Heart left ventricle (tissue), 16 donors: ENCODE measurements around the gene TMEM35A. TPM values are rescaled to one million over a fixed set of nuclear protein-coding genes. Genes with fewer than 3 reads are reported as not detected.
A peak's percentile ranks its signal among the peaks of the same experiment; 100 is the strongest.

Source experiments
- ATAC-seq, 4 donors: fragments of 200-7000 bp; cut with Tn5 transposase; one replicate each; pipeline ENCODE4 v1.9.1; 2020 to 2022; ENCODE audit warnings: moderate library complexity in 4 of 4, mild to moderate bottlenecking in 3 of 4, moderate number of reproducible peaks in 1 of 4
- DNase-seq, 5 donors: peaks; one replicate each; pipeline ENCODE4 v3.0.0-alpha.2; 2020
- H3K27ac ChIP-seq, 12 donors: fragments of 200-600 bp; sonication (generic) in 4 of 12; one replicate each; pipeline versions ENCODE4 v1.5.0 to v1.8.0; 2016 to 2022; ENCODE audit warnings: mild to moderate bottlenecking in 2 of 12
- H3K27me3 ChIP-seq, 9 donors: fragments of 200-600 bp; sonication (generic) in 2 of 9; one replicate each; pipeline versions ENCODE4 v1.5.1 to v1.8.0; 2016 to 2022; ENCODE audit warnings: mild to moderate bottlenecking in 3 of 9
- H3K36me3 ChIP-seq, 9 donors: fragments of 200-600 bp; sonication (generic) in 2 of 9; one replicate each; pipeline versions ENCODE4 v1.5.0 to v1.8.0; 2018 to 2022; ENCODE audit warnings: mild to moderate bottlenecking in 2 of 9
- H3K4me1 ChIP-seq, 12 donors: fragments of 200-600 bp; sonication (generic) in 4 of 12; one replicate each; pipeline versions ENCODE4 v1.5.0 to v1.8.0; 2016 to 2022; ENCODE audit warnings: mild to moderate bottlenecking in 3 of 12
- H3K4me3 ChIP-seq, 12 donors: fragments of 200-600 bp; sonication (generic) in 4 of 12; one replicate each; pipeline versions ENCODE4 v1.5.0 to v1.8.0; 2017 to 2022; ENCODE audit warnings: mild to moderate bottlenecking in 9 of 12, moderate library complexity in 4 of 12
- H3K9me3 ChIP-seq, 12 donors: fragments of 200-600 bp; sonication (generic) in 4 of 12; one replicate each; pipeline versions ENCODE4 v1.5.0 to v1.8.0; 2016 to 2022; ENCODE audit warnings: mild to moderate bottlenecking in 1 of 12
- CTCF ChIP-seq, 12 donors: fragments of 200-600 bp; sonication (generic) in 4 of 12; IDR thresholded peaks; one replicate each; pipeline versions ENCODE4 v1.5.0 to v1.8.0; 2018 to 2022; ENCODE audit warnings: antibody characterized with exemption in 12 of 12, mild to moderate bottlenecking in 5 of 12
- POLR2A ChIP-seq, 2 donors: fragments of 450-650 bp; IDR thresholded peaks; one replicate each; pipeline ENCODE4 v1.6.1; 2017; ENCODE audit warnings: antibody characterized with exemption in 2 of 2, mild to moderate bottlenecking in 2 of 2, moderate library complexity in 2 of 2
- WGBS, 4 donors: extraction: QIAGEN DNeasy Blood & Tissue Kit in 2 of 4; methylation state at CpG; one replicate each; pipeline versions ENCODE4 v1.1.5 to v1.1.7; 2013 to 2018; 5-methylcytosine and 5-hydroxymethylcytosine counted together
- intact Hi-C, 10 donors: fragments of 100-400 bp; cut with DNase I; formaldehyde crosslinking; loops; one replicate each; pipeline versions ENCODE4 v1.11.1 to v1.14.2; 2022
- polyA plus RNA-seq, 2 donors: library from polyadenylated mRNA; stranded (reverse); fragments of 200-250 nt; gene quantifications; one replicate each; pipeline ENCODE4 v1.2.3, GENCODE V29; 2013
- total RNA-seq, 9 donors: library from RNA; depleted of rRNA in 2 of 9; stranded (reverse); fragments of >200 nt in 2 of 9; fragmentation: NEBNext Ultra II Directional in 3 of 9; extraction: Animal tissue kit (Norgen Biotek cat#: 25700) in 3 of 9; gene quantifications; one replicate each; pipeline versions ENCODE4 v1.1.0 to v1.2.4, GENCODE V29; 2016 to 2023
- donor health status: ischemic (EF 13 %, LVEDD 7.1; RV severe dilation, severe dysfunction).
- donor health status: healthy with polysubstance abuse.
- donor health status: DM: no; HTN: yes; CAD: no.
- donor health status: DM: no; HTN: no; CAD: no.
- donor health status: ischemic (EF 25% LVEDD 6.9; RV normal size, moderate dysfunction).
- donor health status: ischemic (EF 25% LVEDD 5.7; RV mildly dilated, moderate dysfunction).
- donor health status: healthy.
- donor health status: DM: yes; HTN: yes; CAD: no.
- donor health status: ischemic (EF 35%, LVEDD 5.7; RV mildly dilated, moderate dysfunction).
- donor health status: nonischemic (EF 11% LVEDD 7.7; RV severe dilation, severe dysfunction).
- donor health status: DM: yes; HTN: yes; CAD: no.
- donor health status: PGD.
- donor health status: ischemic (EF 29% LVEDD 5.4; RV normal size, mild dysfunction).
- donor health status: nonischemic (EF 23%, LVEDD 6.1; RV moderate dilation, normal function).

TMEM35A gene
- total and polyA plus RNA-seq, 11 donors, result 0.04 to 1.1 (median 0.14) TPM; not detected in 5

DNA sequence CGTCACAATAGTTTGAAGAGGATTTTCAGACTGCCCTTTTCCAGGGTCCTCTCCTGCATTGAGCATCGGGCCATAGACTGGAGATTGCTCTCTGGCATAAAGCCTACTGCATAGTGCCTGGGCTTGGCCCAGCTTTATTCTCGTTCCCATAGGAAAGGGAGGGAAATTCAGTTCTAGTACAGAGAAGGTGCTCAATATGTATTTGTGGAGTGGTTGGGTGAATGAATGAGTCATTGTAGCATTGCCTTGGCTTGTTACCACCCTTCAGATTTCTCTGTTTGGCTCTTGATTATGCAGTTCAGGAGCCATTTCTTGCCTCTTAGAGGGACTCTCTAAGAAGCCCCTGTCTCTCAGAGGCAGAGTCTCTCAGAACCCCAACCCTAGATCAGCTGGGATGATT is 2.6 kb downstream of the TMEM35A start:
- ATAC-seq, result no peak
- H3K27ac ChIP-seq, result no peak overlapping the region

GRCh38 chrX:101091817-101092216 is 13.1 kb downstream of the TMEM35A start:
- WGBS, 4 donors, result 87 to 97% (median 93%) methylated on average over 1 of the region's 1 CpG
- Histone ChIP-seq H3K9me3 (no peaks in the 10 kb centered on the region), H3K36me3 (no peaks in the 10 kb centered on the region), H3K27me3 (no peaks in the 10 kb centered on the region), H3K4me3 (no peak overlapping the region), H3K4me1 (no peaks in the 10 kb centered on the region), H3K27ac (no peak overlapping the region)
- TF ChIP-seq POLR2A (IDR thresholded peaks at IDR 0.05), result no peak
- no peak for TF ChIP-seq CTCF (IDR thresholded peaks at IDR 0.05)
- ATAC-seq (no peak), DNase-seq (no peak)
- intact Hi-C loops, result no loop called here

More for the DNA sequence above, 2.6 kb downstream of the TMEM35A start:
- Histone ChIP-seq H3K4me1 (no peaks in the 10 kb centered on the region), H3K27me3 (peaks cover 0 to 39% (median 0%) of the 10 kb centered on the region in 9 donors), H3K36me3 (no peaks in the 10 kb centered on the region), H3K9me3 (no peaks in the 10 kb centered on the region), H3K4me3 (no peak overlapping the region)
- no peak for DNase-seq
- intact Hi-C loops, result no loop called here
- no peak for TF ChIP-seq CTCF (IDR thresholded peaks at IDR 0.05)
- TF ChIP-seq POLR2A (IDR thresholded peaks at IDR 0.05), result no peak
- 60 to 70% (median 63%) methylated on average over 3 of the region's 3 CpGs for WGBS, 4 donors

GRCh38 chrX:101097546-101098453 is 19.1 kb downstream of the TMEM35A start, which contains the start of gene CENPI:
Gene CENPI (plus strand): TSS chrX:101098204. CDS start chrX:101101071, 2,867 bp downstream.
- peak; percentile 100 for ATAC-seq
- intact Hi-C loops, result loop anchor here in 2 of 10 donors (1.0 to 2.0 kb wide), 2 partner anchors 45 to 46 kb away; partner anchors contain the start of gene TRMT2B (in 1 of the 2)
- H3K4me3 ChIP-seq, result peak within 1 kb of the TSS in 11 of 12 donors; percentile 19 to 68 (median 52)

More at GRCh38 chrX:101097546-101098453, 19.1 kb downstream of the TMEM35A start, which contains the start of gene CENPI:
- Histone ChIP-seq H3K27ac (peak within 1 kb of the TSS in 11 of 12 donors; percentile 47 to 84 (median 75)), H3K4me1 (peaks cover 0 to 6% (median 0%) of the 10 kb centered on the region in 12 donors), H3K27me3 (peaks cover 0 to 3% (median 0%) of the 10 kb centered on the region in 9 donors), H3K9me3 (no peaks in the 10 kb centered on the region), H3K36me3 (no peaks in the 10 kb centered on the region)
- TF ChIP-seq POLR2A (IDR thresholded peaks at IDR 0.05) (peak in 1 of 2 donors; percentile 63), CTCF (IDR thresholded peaks at IDR 0.05) (no peak)
- DNase-seq, result peak; percentile 92 to 96 (median 93)
- WGBS, 4 donors, result 0 to 52% (median 21%) methylated on average over 31 to 48 of the region's 48 CpGs
